ENCODE results near the gene BRI3BP.

DNA sequence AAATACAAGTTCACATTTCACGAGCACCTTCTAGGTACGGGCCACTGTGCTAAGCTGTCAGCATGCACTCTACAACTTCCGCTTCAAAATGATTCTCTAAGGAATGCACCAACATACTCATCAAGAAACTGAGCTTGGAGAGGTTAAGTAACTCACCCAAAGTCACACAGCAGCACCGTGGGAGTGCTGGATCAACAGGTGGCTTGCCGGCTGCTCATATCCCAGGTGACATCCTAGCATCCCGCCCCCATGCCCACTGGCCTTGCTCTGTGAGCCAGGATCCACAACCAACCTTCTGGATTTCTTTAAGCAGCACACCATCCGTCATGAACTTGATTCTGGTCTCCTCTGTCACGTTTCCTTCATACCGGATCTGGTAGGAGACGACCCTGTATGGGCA is 21.2 kb upstream of the BRI3BP start:
- TF ChIP-seq, protein P1, sequence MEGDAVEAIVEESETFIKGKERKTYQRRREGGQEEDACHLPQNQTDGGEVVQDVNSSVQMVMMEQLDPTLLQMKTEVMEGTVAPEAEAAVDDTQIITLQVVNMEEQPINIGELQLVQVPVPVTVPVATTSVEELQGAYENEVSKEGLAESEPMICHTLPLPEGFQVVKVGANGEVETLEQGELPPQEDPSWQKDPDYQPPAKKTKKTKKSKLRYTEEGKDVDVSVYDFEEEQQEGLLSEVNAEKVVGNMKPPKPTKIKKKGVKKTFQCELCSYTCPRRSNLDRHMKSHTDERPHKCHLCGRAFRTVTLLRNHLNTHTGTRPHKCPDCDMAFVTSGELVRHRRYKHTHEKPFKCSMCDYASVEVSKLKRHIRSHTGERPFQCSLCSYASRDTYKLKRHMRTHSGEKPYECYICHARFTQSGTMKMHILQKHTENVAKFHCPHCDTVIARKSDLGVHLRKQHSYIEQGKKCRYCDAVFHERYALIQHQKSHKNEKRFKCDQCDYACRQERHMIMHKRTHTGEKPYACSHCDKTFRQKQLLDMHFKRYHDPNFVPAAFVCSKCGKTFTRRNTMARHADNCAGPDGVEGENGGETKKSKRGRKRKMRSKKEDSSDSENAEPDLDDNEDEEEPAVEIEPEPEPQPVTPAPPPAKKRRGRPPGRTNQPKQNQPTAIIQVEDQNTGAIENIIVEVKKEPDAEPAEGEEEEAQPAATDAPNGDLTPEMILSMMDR (IDR thresholded peaks at IDR 0.05), result no peak
- no peak for TF ChIP-seq POLR2A (IDR thresholded peaks at IDR 0.05)

Data from body of pancreas (tissue), 4 donors.